ENCODE measurements around the gene DEPDC1. TPM values are rescaled to one million over a fixed set of nuclear protein-coding genes. Genes with fewer than 3 reads are reported as not detected.
"Not testable (repeated sequence)": the region's sequence is repeated elsewhere in the genome, so short reads cannot be mapped to it uniquely, and the experiment has no call there.

The DEPDC1 gene
- total RNA-seq, 2 experiments from 2014 or later = 16.5 to 17.8 TPM

- no peak for DNase-seq
- Mint-ChIP-seq H3K36me3 (peaks cover 26% of the 10 kb centered on the region), H3K4me1 (peaks cover 22% of the 10 kb centered on the region), H3K4me3 (no peak overlapping the region), H3K27ac (no peak overlapping the region), H3K27me3 (peaks cover 6% of the 10 kb centered on the region), H3K9me3 (no peaks in the 10 kb centered on the region)
- POLR2A ChIA-PET = no interaction called here
- ATAC-seq (ENCODE audit: low read depth) = no peak
These were observed 3.7 kb downstream of the DEPDC1 start for GRCh38 chr1:68493193-68493592.

- DNase-seq; H3K27ac Mint-ChIP-seq; H3K4me3 Mint-ChIP-seq; POLR2A ChIA-PET; ATAC-seq (ENCODE audit: low read depth); H3K9me3 Mint-ChIP-seq; H3K27me3 Mint-ChIP-seq: not testable (repeated sequence)
- peaks cover 18% of the 10 kb centered on the region for H3K4me1 Mint-ChIP-seq
- H3K36me3 Mint-ChIP-seq = peaks cover 29% of the 10 kb centered on the region
These were observed 4.6 kb downstream of the DEPDC1 start for GRCh38 chr1:68492255-68492654.

GRCh38 chr1:68490046-68490651 is 6.7 kb downstream of the DEPDC1 start:
- Mint-ChIP-seq H3K4me3 (no peak overlapping the region), H3K9me3 (no peaks in the 10 kb centered on the region), H3K27ac (no peak overlapping the region), H3K4me1 (peaks cover 9% of the 10 kb centered on the region), H3K36me3 (peaks cover 40% of the 10 kb centered on the region), H3K27me3 (no peaks in the 10 kb centered on the region)
- DNase-seq (no peak), ATAC-seq (ENCODE audit: low read depth) (no peak)
- POLR2A ChIA-PET = no interaction called here

GRCh38 chr1:68485431-68486022 is 11.4 kb downstream of the DEPDC1 start:
- no peak for ATAC-seq (ENCODE audit: low read depth)
- no peaks in the 10 kb centered on the region for H3K9me3 Mint-ChIP-seq
- peaks cover 2% of the 10 kb centered on the region for H3K4me1 Mint-ChIP-seq
- POLR2A ChIA-PET = no interaction called here
- H3K4me3 Mint-ChIP-seq = no peak overlapping the region
- H3K27ac Mint-ChIP-seq = no peak overlapping the region
- peaks cover 42% of the 10 kb centered on the region for H3K36me3 Mint-ChIP-seq
- DNase-seq = no peak
- no peaks in the 10 kb centered on the region for H3K27me3 Mint-ChIP-seq

- Mint-ChIP-seq H3K36me3 (peaks cover 41% of the 10 kb centered on the region), H3K4me3 (no peak overlapping the region), H3K27ac (no peak overlapping the region), H3K9me3 (no peaks in the 10 kb centered on the region), H3K27me3 (no peaks in the 10 kb centered on the region), H3K4me1 (peaks cover 2% of the 10 kb centered on the region)
- ATAC-seq (ENCODE audit: low read depth) (no peak), DNase-seq (no peak)
- POLR2A ChIA-PET = no interaction called here
These were observed 12.3 kb downstream of the DEPDC1 start for GRCh38 chr1:68484618-68485017.

GRCh38 chr1:68481041-68481440 is 15.8 kb downstream of the DEPDC1 start:
- H3K4me3 Mint-ChIP-seq = no peak overlapping the region
- peaks cover 46% of the 10 kb centered on the region for H3K36me3 Mint-ChIP-seq
- H3K9me3 Mint-ChIP-seq = no peaks in the 10 kb centered on the region
- H3K27ac Mint-ChIP-seq = no peak overlapping the region
- H3K27me3 Mint-ChIP-seq = no peaks in the 10 kb centered on the region
- DNase-seq (no peak), ATAC-seq (ENCODE audit: low read depth) (no peak)
- no peaks in the 10 kb centered on the region for H3K4me1 Mint-ChIP-seq
- POLR2A ChIA-PET = no interaction called here

- no peaks in the 10 kb centered on the region for H3K4me1 Mint-ChIP-seq
- ATAC-seq (ENCODE audit: low read depth) = no peak
- H3K27ac Mint-ChIP-seq = no peak overlapping the region
- no peaks in the 10 kb centered on the region for H3K27me3 Mint-ChIP-seq
- DNase-seq = no peak
- no peaks in the 10 kb centered on the region for H3K9me3 Mint-ChIP-seq
- H3K36me3 Mint-ChIP-seq = peaks cover 39% of the 10 kb centered on the region
- POLR2A ChIA-PET = interaction anchor here (0.7 to 1.2 kb wide), 2 partner anchors 17 to 33 kb away, joined by 3 to 4 read pairs; no protein-coding TSS in a partner anchor
- H3K4me3 Mint-ChIP-seq = no peak overlapping the region
These were observed 17.4 kb downstream of the DEPDC1 start for GRCh38 chr1:68479501-68479900.

- Mint-ChIP-seq H3K9me3 (no peaks in the 10 kb centered on the region), H3K4me1 (no peaks in the 10 kb centered on the region), H3K36me3 (peaks cover 43% of the 10 kb centered on the region), H3K27me3 (no peaks in the 10 kb centered on the region), H3K4me3 (no peak overlapping the region), H3K27ac (no peak overlapping the region)
- POLR2A ChIA-PET = interaction anchor here (1.2 kb wide), 1 partner anchor 18 kb away, joined by 3 read pairs; no protein-coding TSS in a partner anchor
- no peak for DNase-seq
- no peak for ATAC-seq (ENCODE audit: low read depth)
These were observed 18.2 kb downstream of the DEPDC1 start for GRCh38 chr1:68478662-68479061.

GRCh38 chr1:68476626-68477025 is 20.3 kb downstream of the DEPDC1 start:
- POLR2A ChIA-PET, H3K4me3 Mint-ChIP-seq, H3K27me3 Mint-ChIP-seq: not testable (repeated sequence)

GRCh38 chr1:68473060-68473459 is 23.8 kb downstream of the DEPDC1 start:
- H3K36me3 Mint-ChIP-seq = peaks cover 13% of the 10 kb centered on the region
- ATAC-seq (ENCODE audit: low read depth) (no peak), DNase-seq (no peak)
- H3K9me3 Mint-ChIP-seq = no peaks in the 10 kb centered on the region
- H3K27ac Mint-ChIP-seq = no peak overlapping the region
- no peak overlapping the region for H3K4me3 Mint-ChIP-seq
- no peaks in the 10 kb centered on the region for H3K4me1 Mint-ChIP-seq
- POLR2A ChIA-PET = no interaction called here
- H3K27me3 Mint-ChIP-seq = peaks cover 3% of the 10 kb centered on the region

More at GRCh38 chr1:68476626-68477025, 20.3 kb downstream of the DEPDC1 start:
- H3K9me3 Mint-ChIP-seq; H3K4me1 Mint-ChIP-seq; H3K27ac Mint-ChIP-seq; DNase-seq; ATAC-seq (ENCODE audit: low read depth): not testable (repeated sequence)
- peaks cover 31% of the 10 kb centered on the region for H3K36me3 Mint-ChIP-seq

GRCh38 chr1:68470388-68470970 is 26.4 kb downstream of the DEPDC1 start:
- Mint-ChIP-seq H3K36me3 (peaks cover 4% of the 10 kb centered on the region), H3K27ac (no peak overlapping the region), H3K27me3 (peaks cover 8% of the 10 kb centered on the region), H3K4me1 (no peaks in the 10 kb centered on the region), H3K9me3 (no peaks in the 10 kb centered on the region), H3K4me3 (no peak overlapping the region)
- DNase-seq (no peak), ATAC-seq (ENCODE audit: low read depth) (no peak)
- POLR2A ChIA-PET = no interaction called here

GRCh38 chr1:68464891-68465290 is 32.0 kb downstream of the DEPDC1 start:
- Mint-ChIP-seq H3K9me3 (no peaks in the 10 kb centered on the region), H3K36me3 (no peaks in the 10 kb centered on the region), H3K27ac (no peak overlapping the region), H3K4me3 (no peak overlapping the region), H3K27me3 (peaks cover 9% of the 10 kb centered on the region), H3K4me1 (no peaks in the 10 kb centered on the region)
- POLR2A ChIA-PET = no interaction called here
- ATAC-seq (ENCODE audit: low read depth) = no peak
- no peak for DNase-seq

- POLR2A ChIA-PET = no interaction called here
These were observed 35.9 kb downstream of the DEPDC1 start for GRCh38 chr1:68460935-68461334.

GRCh38 chr1:68459796-68460195 is 37.1 kb downstream of the DEPDC1 start:
- POLR2A ChIA-PET = no interaction called here
- Mint-ChIP-seq H3K27me3 (peaks cover 5% of the 10 kb centered on the region), H3K4me1 (no peaks in the 10 kb centered on the region), H3K27ac (no peak overlapping the region), H3K9me3 (no peaks in the 10 kb centered on the region), H3K36me3 (no peaks in the 10 kb centered on the region), H3K4me3 (no peak overlapping the region)
- DNase-seq (no peak), ATAC-seq (ENCODE audit: low read depth) (no peak)

More at GRCh38 chr1:68460935-68461334, 35.9 kb downstream of the DEPDC1 start:
- H3K27me3 Mint-ChIP-seq = peaks cover 3% of the 10 kb centered on the region
- no peaks in the 10 kb centered on the region for H3K9me3 Mint-ChIP-seq
- no peaks in the 10 kb centered on the region for H3K4me1 Mint-ChIP-seq
- H3K36me3 Mint-ChIP-seq = no peaks in the 10 kb centered on the region
- H3K27ac Mint-ChIP-seq = no peak overlapping the region
- ATAC-seq (ENCODE audit: low read depth) (no peak), DNase-seq (no peak)
- H3K4me3 Mint-ChIP-seq = no peak overlapping the region

Measured in activated naive CD8-positive, alpha-beta T cell treated with anti-CD3 and anti-CD28 coated beads, Interleukin-2, amount 10 ng/mL, durations not matched to agents 7 days and 5 days (primary cell).